Upper lobe of right lung (tissue), 1 donor: Measurements from ENCODE around the gene MRPL4. TPM values are rescaled to one million over a fixed set of nuclear protein-coding genes. Genes with fewer than 3 reads are reported as not detected.

Experiments
- ATAC-seq: fragments of 200-7000 bp; cut with Tn5 transposase; one replicate; pipeline ENCODE4 v1.9.1; 2020; ENCODE audit warnings: mild to moderate bottlenecking, moderate library complexity
- DNase-seq: peaks from one replicate; pipeline ENCODE4 v3.0.0-alpha.2; 2020
- H3K27ac ChIP-seq: fragments of 200-600 bp; one replicate; pipeline ENCODE4 v1.8.0; 2022
- H3K27me3 ChIP-seq: fragments of 200-600 bp; one replicate; pipeline ENCODE4 v1.8.0; 2022; ENCODE audit warnings: mild to moderate bottlenecking
- H3K36me3 ChIP-seq: fragments of 200-600 bp; one replicate; pipeline ENCODE4 v1.8.0; 2022
- H3K4me1 ChIP-seq: fragments of 200-600 bp; one replicate; pipeline ENCODE4 v1.8.0; 2022
- H3K4me3 ChIP-seq: fragments of 200-600 bp; one replicate; pipeline ENCODE4 v1.8.0; 2022; ENCODE audit warnings: mild to moderate bottlenecking
- H3K9me3 ChIP-seq: fragments of 200-600 bp; one replicate; pipeline ENCODE4 v1.8.0; 2022
- CTCF ChIP-seq: fragments of 200-600 bp; IDR thresholded peaks from one replicate; pipeline ENCODE4 v1.8.0; 2022; ENCODE audit warnings: antibody characterized with exemption
- intact Hi-C: fragments of 100-400 bp; cut with DNase I; formaldehyde crosslinking; loops from one replicate; pipeline ENCODE4 v1.11.0; 2022
- total RNA-seq: library from RNA; stranded (reverse); fragmentation: NEBNext Ultra II Directional; extraction: Animal tissue kit (Norgen Biotek cat#: 25700); gene quantifications from one replicate; pipeline ENCODE4 v1.2.1, GENCODE V29; 2021
- donor health status: DM: no; HTN: yes; CAD: no; lungs with severe emphysema.

Gene MRPL4
- total RNA-seq, 1 donor from 2014 or later = 41.5 TPM

GRCh38 chr19:10292206-10292788 is 40.3 kb downstream of the MRPL4 start:
- no peak for TF ChIP-seq CTCF
- H3K9me3 ChIP-seq = no peaks in the 10 kb centered on the region
- H3K4me1 ChIP-seq = peaks cover 63% of the 10 kb centered on the region
- intact Hi-C loops = no loop called here
- peak overlapping the region; percentile 60 for H3K27ac ChIP-seq
- peaks cover 42% of the 10 kb centered on the region for H3K27me3 ChIP-seq
- peak overlapping the region; percentile 58 for H3K4me3 ChIP-seq
- DNase-seq (peak; percentile 96), ATAC-seq (peak; percentile 82)
- no peaks in the 10 kb centered on the region for H3K36me3 ChIP-seq

- Histone ChIP-seq H3K4me3 (peak overlapping the region; percentile 58), H3K36me3 (no peaks in the 10 kb centered on the region), H3K4me1 (peaks cover 56% of the 10 kb centered on the region), H3K9me3 (no peaks in the 10 kb centered on the region), H3K27me3 (peaks cover 42% of the 10 kb centered on the region), H3K27ac (no peak overlapping the region)
- intact Hi-C loops = no loop called here
- DNase-seq (no peak), ATAC-seq (no peak)
- TF ChIP-seq CTCF = no peak
These were observed 41.0 kb downstream of the MRPL4 start for GRCh38 chr19:10292789-10293636.

GRCh38 chr19:10293637-10294367 is 41.8 kb downstream of the MRPL4 start:
- Histone ChIP-seq H3K4me3 (no peak overlapping the region), H3K27ac (no peak overlapping the region), H3K4me1 (peaks cover 50% of the 10 kb centered on the region), H3K36me3 (no peaks in the 10 kb centered on the region), H3K27me3 (peaks cover 38% of the 10 kb centered on the region), H3K9me3 (no peaks in the 10 kb centered on the region)
- intact Hi-C loops = no loop called here
- TF ChIP-seq CTCF = no peak
- ATAC-seq (no peak), DNase-seq (no peak)

GRCh38 chr19:10294368-10294697 is 42.3 kb downstream of the MRPL4 start:
- intact Hi-C loops = no loop called here
- peaks cover 45% of the 10 kb centered on the region for H3K4me1 ChIP-seq
- H3K9me3 ChIP-seq = no peaks in the 10 kb centered on the region
- no peak for ATAC-seq
- no peak overlapping the region for H3K27ac ChIP-seq
- no peak for TF ChIP-seq CTCF
- no peaks in the 10 kb centered on the region for H3K36me3 ChIP-seq
- DNase-seq = no peak
- peaks cover 36% of the 10 kb centered on the region for H3K27me3 ChIP-seq
- H3K4me3 ChIP-seq = no peak overlapping the region

- intact Hi-C loops = no loop called here
- ATAC-seq (peak; percentile 64), DNase-seq (peak; percentile 89)
- peak; percentile 23 for TF ChIP-seq CTCF
- Histone ChIP-seq H3K27ac (no peak overlapping the region), H3K27me3 (peaks cover 34% of the 10 kb centered on the region), H3K9me3 (no peaks in the 10 kb centered on the region), H3K4me3 (peak overlapping the region; percentile 37), H3K36me3 (no peaks in the 10 kb centered on the region), H3K4me1 (peaks cover 35% of the 10 kb centered on the region)
These were observed 43.4 kb downstream of the MRPL4 start for GRCh38 chr19:10295305-10295846.
